HG03565 (cell line): ENCODE results near the gene CACNA1D.

Source experiments
- ATAC-seq: cut with Tn5 transposase; IDR thresholded peaks from one replicate; pipeline ENCODE4 v1.9.1; 2021; ENCODE audit warnings: mild to moderate bottlenecking, moderate library complexity; ENCODE audit not compliant: unreplicated experiment

CACNA1D gene

DNA sequence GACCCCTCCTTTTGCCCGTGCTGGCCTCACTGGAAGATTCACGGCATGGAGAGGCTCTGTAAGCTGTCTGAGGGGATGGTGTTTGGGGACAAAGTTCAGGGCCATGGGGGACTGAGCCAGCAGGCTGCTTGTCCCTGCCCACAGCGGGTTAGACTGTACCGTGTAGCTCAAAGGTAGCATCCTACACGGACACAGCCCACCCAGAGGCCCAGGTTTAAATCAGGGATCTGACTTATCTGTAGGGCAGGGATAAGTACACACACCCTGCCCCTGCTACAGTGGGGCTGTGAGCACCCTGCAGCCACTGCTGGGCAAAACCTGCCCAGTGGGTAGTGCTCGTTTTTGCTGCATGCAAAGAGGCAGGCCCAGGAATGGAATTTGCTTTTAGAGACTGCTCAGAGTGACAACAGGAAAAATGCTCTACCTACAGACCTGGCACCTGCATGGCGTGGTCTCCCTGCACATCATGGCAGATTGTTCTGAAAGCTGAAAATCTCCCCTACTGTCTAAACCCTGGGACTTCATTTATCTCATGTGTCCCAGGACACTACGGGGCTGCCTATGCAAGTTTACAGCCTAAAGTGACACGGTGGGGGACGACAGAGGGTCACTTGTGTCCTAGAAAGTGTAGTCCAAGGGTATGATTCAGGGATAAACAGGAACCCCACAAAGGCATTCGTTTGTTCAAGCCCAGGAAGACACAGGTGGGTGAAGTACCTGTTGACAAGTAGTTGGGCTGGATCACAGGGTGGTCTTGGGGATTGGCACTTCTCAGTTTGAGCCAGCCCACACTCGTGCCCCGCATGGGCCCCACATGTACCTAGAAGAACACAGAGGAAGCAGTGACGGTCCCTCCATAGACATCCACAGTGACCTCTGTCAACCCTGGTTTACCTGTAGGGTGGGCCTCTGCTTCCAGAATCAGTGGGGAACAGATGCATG, 324.1 kb downstream of the CACNA1D start:
- no peak for ATAC-seq

DNA sequence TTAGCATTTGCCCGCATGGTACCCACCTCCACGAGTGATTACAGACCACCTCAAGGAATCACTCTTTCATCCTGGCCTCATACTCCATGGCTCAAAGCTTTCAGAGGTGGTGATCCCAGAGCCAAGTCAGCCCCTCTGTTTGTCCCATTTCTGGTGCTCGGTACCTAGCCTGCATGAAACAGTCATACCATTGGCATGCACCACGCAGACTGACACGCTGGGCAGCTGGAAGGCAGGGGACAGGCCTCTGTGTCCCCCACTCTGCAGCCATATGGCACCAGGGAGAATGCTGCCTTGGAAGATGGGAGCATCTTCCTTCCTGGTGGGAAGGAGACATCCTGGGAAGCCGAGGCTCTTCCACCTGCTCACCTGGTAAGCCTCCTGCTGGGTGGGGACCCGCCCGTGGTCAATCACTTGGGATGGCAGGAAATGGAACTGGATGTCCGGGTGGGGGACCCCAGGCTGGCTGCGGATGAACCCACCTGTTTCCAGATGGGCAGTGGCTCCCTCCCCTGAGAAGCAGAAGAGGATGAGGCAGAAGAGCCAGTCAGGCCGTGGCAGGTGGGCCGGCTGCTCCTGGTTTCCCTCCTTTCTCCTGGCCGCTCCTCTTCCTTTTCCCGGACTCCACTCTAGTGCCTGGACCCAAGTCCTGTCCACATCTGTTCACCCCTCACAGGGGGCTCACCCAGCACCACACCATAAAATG, 324.9 kb downstream of the CACNA1D start:
- no peak for ATAC-seq

DNA sequence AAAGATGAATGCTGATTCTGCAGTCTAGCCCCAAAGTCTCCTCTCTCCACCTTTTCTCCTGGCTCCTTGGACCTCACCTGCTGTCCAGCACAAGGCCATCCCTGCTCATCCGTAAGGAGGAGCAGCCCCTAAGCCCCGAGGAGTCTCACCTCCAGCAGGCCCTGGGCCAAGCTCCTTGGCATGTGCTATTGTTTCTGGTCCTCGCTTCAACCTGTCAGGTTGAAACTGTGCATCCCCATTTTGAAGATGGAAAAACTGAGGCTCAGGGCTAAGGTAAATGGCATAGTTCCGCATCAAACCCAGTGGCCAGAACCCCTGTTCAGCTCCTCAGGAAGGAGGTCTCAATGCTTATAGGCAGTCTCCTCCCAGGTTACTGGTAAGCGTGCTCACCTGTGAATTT, 325.7 kb downstream of the CACNA1D start:
- ATAC-seq: no peak

DNA sequence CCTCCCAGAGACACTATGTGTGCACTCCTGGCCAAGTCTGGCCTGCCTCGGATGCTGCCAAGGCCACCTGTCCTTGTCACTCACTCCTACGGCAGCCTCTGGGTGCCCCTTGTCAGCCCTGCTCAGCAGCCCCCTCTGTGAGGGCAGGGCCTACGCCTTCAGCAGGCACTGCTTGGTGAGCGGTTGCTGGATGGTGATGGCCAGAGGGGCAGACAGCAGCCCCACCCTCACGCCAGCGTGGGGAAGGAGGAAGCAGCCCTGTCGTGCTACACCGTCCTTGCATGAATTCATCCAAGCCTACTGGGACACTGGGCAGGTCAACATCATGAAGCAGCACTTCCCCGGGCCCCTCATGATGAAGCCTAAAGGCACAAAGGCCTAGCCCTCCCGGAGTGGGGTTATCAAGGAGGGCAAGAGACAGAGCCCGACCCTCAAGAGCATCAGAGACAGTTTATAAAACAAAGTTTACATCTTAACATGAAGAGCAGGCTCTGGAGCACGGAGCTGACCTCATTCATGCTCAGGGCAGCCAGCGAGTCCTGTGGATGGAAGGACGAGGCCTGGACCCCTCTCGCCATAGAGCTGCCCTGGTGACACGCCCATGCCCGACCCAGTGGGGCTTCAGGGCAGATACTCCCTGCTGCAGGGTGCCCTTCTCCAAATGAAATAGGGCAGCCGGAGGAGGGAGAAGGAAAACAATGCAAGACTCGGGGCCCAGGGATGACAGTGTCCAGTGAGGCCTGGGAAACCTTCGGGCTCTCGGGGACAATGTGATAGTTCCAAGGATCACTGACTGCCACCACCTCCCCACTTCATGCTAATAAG, 326.6 kb downstream of the CACNA1D start:
- ATAC-seq: no peak

DNA sequence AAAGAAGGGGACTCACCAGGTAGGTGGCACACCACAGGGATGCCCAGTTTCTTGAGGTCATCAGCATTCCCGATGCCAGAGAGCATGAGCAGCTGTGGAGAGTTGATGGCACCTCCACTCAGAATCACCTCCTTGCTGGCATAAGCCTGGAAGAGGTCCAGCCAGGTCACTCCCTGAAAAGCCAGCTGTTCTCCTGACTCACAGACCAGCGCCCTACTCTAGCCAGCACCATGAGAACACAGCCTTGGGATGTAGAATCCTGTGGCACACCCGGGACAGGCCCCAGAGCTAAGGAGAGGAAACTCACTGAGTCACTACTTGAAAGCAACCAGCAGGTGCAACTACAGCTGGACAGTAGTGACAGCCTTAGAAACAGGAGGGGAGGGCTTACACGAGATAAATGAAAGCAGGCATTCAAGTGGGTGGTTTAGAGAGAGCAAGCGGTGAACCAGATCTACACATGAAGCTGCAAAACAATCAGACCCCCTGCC, 327.3 kb downstream of the CACNA1D start:
- ATAC-seq: no peak

DNA sequence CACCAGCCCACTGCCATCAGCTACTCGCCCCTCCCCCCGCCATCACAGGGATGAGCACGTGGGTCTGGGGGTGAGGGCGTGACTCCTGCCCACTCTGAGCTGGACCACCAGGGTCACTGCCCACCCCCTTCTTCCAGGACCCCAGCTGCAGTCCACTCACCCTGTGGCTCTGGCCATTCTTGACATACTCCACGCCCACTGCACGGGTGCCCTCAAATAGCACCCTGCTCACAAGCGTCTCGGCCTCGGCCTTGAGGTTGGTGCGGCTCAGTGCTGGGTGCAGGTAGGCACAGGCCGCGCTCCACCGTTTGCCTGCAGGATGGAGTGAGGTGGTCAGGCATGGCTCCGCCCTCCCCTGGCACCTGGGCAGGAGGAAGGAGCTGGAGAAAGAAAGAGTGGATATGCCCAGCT, 327.9 kb downstream of the CACNA1D start:
- ATAC-seq: no peak

DNA sequence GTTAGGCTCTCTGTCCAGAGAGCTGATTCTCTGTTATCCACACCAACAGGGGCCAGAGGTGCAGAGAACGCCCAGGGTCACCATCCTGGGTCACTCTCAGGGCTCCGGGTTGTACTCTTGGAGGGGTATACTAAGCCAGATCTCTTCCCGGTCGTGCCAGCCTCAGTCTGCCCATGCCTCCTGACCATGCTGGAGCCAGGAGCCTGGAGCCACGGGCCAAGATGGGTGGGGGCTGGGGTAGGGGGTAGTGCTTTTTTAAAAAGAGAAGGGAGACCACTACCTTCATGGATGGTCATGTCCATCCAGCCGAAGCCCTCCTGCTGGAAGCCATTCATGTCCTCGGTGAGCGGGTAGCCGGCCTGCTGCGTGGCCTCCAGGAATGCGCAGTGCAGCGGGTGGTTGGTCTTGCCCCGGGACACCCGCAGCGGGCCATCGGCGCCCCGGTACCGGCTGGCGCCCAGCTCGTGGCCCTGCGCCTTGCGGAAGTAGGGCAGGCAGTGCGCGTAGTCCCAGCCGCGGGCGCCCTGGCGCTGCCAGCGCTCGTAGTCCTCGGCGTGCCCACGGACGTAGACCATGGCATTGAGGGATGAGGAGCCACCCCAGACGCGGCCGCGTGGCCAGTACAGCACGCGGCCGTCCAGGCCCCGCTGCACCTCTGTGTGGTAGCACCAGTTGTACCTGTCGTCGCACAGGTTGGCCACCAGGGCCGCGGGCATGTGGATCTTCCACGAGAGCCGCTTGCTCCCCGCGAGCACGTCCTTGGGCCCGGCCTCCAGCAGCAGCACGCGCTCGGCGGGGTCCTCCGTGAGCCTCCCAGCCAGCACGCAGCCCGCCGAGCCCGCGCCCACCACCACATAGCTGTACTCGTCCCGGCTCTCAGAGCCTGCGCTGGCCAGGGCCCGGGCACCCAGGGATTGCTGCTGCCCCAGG, 328.9 kb downstream of the CACNA1D start:
- ATAC-seq: no peak

DNA sequence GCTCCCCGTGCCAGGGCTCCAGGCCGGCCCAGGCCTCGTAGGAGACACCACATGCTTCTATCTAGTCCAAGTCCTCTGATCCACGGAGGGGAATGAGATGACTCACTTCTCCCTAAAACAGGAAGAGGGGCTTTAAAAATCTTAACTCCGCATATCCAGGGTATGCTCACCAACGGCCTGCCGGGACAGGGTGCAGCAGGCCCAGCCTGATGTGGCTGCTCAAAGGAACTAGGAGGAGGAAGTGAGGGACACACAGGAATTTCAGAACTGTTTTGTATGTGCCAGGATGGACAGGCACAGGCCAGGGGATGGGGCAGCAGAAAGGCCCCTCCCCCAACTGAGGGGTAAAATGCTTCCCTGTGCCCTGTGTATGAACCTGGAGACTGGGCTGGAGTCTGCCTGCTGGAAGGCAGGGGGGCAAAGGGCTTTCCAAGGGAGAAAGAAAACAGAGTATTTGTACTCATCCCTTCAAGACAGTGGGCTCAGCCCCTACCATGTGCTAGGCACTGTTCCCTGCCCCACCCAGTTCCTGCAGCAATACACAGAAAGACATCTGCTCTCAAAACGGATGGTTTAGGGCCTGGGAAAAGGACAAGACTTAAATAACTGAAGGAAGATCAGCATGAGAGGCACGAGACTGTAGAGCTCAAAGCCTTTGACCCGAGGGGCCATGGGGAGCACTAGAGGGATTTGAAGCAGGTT, 329.7 kb downstream of the CACNA1D start:
- no peak for ATAC-seq

DNA sequence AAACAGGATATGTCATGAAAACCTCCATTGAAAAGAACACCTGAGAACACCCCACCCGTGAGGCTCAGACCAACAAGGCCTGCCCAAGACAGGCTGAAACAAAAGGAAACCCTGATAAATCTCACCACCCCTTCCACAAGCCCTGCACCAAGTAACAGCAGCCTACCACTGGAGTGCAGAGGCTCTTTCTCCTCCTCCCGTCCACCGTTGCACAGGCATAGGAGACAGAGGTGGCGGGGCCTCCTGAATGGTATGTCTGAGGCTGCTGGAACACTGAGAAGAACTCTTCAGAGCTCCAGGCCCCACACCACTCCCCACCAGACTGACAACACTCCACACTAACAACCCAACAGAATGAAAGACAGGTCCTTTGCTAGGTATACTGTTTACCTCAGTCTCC, 330.4 kb downstream of the CACNA1D start:
- no peak for ATAC-seq

DNA sequence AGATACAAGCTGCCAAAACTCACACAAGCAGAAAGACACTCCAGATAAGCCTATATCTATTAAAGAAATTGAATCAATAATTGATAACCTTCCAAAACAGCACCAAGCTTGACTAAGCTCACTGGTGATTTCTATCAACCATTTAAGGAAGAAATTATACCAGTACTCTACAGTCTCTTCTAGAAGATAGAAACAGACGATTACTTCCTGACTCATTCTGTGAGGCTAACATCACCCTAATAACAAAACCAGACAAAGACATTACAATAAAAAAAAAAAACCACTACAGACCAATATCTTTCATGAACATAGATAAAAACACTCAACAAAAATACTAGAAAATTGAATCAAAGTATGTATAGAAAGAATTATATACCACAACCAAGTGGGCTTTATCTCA, 331.6 kb downstream of the CACNA1D start:
- no peak for ATAC-seq

DNA sequence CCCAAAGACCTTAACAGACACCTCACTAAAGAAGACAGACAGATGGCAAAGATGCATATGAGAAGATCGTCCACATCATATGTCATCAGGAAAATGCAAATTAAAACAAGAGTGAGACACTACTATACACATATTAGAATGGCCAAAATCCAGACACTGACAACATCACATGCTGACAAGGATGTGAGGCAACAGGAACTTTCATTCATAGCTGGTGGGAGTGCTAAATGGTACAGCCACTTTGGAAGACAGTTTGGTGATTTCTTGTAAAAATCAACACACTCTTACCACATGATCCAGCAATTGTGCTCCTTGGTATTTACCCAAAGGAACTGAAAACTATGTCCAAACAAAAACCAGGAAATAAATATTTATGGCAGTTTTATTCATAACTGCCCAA, 334.2 kb downstream of the CACNA1D start:
- ATAC-seq: no peak

DNA sequence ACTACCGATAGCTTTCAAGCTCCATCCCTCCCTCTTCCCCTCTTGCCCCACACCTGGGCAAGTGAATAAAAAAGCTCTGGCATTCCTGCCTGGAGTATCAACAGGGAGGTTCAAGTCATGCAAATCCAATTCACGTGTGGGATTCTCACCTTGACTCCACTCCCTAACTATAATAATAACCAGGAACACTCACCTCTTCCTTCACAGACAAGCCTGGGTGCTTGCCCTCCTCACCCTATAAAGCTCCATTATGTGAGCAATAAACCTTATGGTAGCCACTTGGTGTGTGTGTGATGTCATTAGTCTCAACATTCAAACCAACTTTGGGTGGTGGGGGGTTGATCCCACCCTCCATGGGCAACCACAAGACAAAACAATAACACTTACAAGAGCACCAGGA, 335.2 kb downstream of the CACNA1D start:
- no peak for ATAC-seq

DNA sequence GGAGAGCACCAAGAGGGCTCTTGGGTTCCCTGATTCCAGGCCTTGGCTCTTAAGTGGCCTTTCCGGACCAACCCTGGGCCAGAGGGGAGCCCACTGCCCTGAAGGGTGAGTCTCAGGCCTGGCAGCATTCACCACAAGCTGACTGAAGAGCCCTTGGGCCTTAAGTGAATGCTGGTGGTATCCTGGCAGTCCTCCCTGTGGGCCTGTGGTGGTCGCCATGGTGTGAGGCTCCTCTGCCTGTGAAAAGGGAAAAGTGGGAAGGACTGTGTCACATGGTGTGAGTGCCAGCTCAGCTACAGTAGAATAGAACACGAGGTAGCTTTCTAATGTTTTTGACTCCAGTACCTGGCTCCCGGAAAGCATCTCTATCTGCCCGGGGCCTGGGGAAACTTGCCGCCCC, 336.5 kb downstream of the CACNA1D start:
- ATAC-seq: no peak

DNA sequence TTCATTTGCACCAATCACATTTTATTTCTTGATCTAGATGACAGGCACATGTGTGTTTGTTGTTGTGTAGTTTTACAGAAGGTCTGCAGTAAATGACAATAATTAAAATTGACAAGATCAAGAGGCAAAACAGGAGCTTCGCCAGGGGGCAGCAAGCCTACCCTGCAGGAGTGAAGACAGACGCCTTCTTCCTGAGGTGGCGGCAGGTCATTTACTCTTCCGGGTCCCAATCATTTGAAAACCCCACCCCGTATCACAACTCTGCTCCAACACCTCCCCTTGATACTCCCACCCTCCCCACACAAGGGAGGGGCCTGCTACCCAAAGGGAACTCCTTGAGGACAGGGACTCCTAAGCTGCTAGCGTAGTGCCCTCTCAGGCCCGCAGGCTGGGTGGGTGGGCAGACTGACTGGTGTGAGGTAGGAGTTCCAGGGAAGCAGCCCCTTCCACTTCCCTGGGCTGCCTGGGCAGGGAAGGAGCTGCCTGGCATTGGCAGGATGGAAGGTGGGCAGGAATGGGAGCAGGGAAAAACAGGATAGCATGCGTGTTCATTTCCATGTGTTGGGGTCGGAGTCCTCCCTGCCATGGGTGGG, 338.7 kb downstream of the CACNA1D start:
- no peak for ATAC-seq

DNA sequence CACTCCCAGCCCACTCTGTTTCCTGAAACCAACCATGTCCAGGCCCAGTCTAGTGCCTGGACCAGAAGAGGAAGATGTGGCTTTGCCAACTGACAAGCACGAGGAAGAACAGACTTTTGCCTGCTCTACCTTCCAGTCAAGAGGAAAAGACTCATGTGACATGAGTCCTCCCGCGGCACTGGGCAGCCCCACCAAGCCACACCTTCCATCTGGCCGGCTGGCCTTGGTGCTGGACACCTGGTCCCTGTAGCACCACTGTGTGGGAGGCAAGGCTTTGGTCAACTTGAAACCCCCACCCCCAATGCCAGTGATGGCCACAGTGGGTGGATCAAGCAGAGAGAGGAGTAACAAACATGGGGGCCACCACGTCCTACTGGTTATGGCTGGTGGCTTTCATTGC, 339.3 kb downstream of the CACNA1D start:
- no peak for ATAC-seq

DNA sequence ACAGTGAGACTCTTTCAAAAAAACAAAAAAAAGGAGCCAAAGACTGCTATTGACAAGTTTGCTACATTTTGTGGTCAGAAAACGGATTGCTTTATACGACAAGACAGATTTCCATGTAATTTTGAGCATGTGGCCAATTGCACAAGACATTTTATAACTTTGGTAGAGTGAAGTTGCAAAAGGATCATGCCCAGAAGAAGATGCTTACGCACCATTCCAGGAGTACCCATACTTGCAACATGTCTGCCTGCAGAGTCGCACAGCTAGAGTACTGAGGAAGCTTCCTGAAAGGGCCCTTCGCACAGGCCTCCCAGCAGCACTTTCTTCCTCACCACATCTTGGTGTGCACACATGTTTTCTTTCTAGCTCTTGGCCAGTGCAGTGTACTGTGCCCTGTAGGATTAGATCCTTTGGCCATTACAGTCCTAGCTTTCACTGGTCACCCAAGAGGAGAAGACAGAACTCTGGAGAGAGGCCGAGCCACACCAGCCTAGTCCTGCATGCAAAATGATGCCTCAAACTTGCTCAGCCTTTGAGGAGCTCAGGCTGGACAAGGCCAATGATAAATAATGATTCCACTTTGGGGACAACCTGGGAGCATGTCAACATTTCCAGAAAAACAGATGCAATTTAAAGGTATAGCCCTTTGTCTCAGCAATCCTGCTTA, 340.2 kb downstream of the CACNA1D start:
- ATAC-seq: no peak

DNA sequence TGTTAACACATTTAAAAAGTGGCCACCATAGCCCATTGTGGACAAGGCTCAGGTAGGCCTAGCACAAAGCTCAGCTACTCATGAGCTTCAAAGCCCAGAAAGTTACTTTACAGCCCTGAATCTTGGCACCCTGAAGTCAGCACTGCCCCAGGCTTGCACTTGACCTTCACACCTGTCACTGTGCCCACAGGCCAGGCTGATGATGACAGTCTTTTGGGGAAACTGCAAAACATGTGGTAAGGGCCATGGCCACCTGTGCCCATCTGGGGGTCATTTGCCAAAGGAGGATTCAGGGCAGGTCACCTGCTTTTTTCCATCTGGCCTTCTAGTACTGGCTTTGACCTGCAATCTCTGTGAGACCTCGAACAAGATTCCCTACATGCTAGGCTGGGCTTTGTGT, 340.8 kb downstream of the CACNA1D start:
- ATAC-seq: no peak

DNA sequence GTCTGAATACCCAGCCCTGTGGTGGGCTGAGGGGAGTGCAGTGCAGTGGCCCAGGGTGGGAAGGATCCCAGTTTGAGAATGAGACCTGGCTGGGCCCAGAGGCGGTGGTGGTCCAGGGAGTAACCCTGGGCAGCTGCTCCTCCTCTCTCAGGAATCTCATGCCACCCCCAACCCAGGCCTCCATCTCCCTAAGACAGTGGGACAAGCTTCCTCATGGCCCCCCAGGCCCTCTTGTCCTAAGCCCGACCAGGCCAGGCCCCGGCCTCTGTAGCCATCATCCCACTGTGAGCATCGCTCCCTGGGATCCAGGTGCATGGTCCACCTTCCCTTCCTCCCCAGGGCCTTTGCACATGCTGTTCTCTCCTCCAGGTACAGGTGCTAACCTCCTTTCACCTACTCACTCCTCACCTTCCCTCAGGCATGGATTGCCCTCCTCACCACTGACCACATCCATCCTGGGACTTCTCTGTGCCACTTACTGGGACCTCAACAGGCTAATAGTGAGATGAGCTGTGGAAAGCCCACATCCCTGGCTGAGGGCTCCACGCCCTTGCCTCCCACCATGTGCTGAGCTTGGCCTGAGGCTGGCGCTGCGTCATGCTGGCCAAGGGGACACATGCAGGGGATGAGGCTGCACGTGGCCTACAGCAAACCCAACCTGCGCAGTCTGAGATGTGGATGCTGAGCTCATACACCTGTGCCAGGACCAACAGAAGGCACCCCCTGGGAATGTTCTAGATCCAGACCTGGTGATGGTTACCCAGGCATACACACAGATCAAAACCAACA, 341.9 kb downstream of the CACNA1D start:
- ATAC-seq: no peak
